ENCODE measurements around the gene OR4D2. TPM values are rescaled to one million over a fixed set of nuclear protein-coding genes. Genes with fewer than 3 reads are reported as not detected.

OR4D2 gene
- total RNA-seq, 3 donors from 2014 or later = not detected

DNA sequence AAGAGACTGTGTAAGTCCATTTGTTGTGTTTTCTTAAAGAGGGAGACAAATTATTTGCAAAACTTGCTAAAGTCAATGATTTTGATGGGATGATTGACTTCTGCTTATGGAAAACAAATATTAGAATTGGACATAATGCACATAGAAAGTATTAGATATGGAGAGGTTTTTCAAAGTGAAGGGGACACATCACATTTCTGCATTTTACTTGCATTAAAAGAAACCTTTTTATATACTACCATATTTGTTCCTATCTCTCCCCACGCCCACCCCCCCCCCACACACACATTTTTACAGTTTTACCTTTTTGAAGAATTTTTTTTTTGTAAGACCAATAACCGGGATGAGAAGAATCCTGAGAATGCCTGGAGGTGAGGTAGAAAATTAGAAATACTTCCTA, 8.6 kb upstream of the OR4D2 start:
- Histone ChIP-seq H3K36me3 (no peaks in the 10 kb centered on the region), H3K4me3 (no peak overlapping the region), H3K9me3 (peaks cover 0 to 3% of the 10 kb centered on the region in 2 donors), H3K4me1 (no peaks in the 10 kb centered on the region), H3K27ac (no peak overlapping the region), H3K27me3 (peaks cover 0 to 37% of the 10 kb centered on the region in 2 donors)
- DNase-seq (ENCODE audit: low spot score in 2 of 2) = no peak
- TF ChIP-seq, protein P1, sequence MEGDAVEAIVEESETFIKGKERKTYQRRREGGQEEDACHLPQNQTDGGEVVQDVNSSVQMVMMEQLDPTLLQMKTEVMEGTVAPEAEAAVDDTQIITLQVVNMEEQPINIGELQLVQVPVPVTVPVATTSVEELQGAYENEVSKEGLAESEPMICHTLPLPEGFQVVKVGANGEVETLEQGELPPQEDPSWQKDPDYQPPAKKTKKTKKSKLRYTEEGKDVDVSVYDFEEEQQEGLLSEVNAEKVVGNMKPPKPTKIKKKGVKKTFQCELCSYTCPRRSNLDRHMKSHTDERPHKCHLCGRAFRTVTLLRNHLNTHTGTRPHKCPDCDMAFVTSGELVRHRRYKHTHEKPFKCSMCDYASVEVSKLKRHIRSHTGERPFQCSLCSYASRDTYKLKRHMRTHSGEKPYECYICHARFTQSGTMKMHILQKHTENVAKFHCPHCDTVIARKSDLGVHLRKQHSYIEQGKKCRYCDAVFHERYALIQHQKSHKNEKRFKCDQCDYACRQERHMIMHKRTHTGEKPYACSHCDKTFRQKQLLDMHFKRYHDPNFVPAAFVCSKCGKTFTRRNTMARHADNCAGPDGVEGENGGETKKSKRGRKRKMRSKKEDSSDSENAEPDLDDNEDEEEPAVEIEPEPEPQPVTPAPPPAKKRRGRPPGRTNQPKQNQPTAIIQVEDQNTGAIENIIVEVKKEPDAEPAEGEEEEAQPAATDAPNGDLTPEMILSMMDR (IDR thresholded peaks at IDR 0.05) = no peak
- TF ChIP-seq POLR2A (IDR thresholded peaks at IDR 0.05) (no peak), POLR2AphosphoS5 (IDR thresholded peaks at IDR 0.05) (no peak)
- intact Hi-C loops (cut with DNase I; ENCODE audit: low total_unique reads) = no loop called here

DNA sequence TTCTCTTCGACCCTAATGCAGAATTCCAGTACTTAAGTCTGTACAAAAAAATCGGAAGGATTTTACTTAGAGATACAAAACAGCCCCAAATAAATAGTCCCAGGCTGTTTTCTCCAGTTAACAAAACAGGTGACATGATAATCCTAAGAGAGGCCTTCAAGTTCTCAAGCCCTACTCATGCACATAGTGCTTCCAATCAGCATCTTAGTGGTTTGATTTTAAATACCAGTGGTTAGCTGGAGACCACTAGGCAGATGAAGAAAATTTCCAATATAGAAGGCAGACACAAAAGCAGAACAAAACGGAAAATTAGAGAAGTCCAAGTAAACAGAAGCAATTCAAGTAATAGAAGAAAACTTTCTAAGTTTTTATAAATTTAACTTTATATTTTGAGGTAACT, 5.2 kb upstream of the OR4D2 start:
- peaks cover 0 to 23% of the 10 kb centered on the region in 2 donors for H3K27me3 ChIP-seq

DNA sequence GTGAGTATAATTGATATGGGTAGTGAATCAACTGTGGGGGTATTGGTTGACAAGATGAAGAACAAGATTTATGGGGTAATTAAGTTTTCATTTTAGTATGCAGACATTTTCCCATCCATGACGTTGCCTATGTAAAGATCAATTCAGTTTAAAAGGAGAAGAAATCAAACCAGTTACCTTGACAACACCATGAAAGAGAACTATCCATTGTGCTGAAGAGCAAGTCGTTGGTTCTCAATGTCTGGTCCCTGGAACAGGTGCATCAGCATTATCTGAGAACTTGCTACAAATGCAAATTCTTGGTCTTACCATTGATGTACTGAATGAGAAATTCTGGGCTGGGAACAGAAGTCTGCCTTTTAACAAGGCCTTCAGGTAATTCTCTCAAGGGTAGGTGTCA, 801 bp upstream of the OR4D2 start:
- peaks cover 0 to 6% of the 10 kb centered on the region in 2 donors for H3K9me3 ChIP-seq
- intact Hi-C loops (cut with DNase I; ENCODE audit: low total_unique reads) = no loop called here
- no peaks in the 10 kb centered on the region for H3K36me3 ChIP-seq
- H3K4me3 ChIP-seq = no peak overlapping the region
- no peaks in the 10 kb centered on the region for H3K4me1 ChIP-seq
- H3K27me3 ChIP-seq = peaks cover 0 to 25% of the 10 kb centered on the region in 2 donors
- no peak for DNase-seq (ENCODE audit: low spot score in 2 of 2)
- H3K27ac ChIP-seq = no peak overlapping the region
- TF ChIP-seq, protein P1 (IDR thresholded peaks at IDR 0.05) = no peak
- TF ChIP-seq POLR2A (IDR thresholded peaks at IDR 0.05) (no peak), POLR2AphosphoS5 (IDR thresholded peaks at IDR 0.05) (no peak)

More for the DNA sequence above, 5.2 kb upstream of the OR4D2 start:
- Histone ChIP-seq H3K36me3 (no peaks in the 10 kb centered on the region), H3K4me1 (no peaks in the 10 kb centered on the region), H3K27ac (no peak overlapping the region), H3K4me3 (no peak overlapping the region), H3K9me3 (peaks cover 0 to 6% of the 10 kb centered on the region in 2 donors)
- intact Hi-C loops (cut with DNase I; ENCODE audit: low total_unique reads) = no loop called here
- DNase-seq (ENCODE audit: low spot score in 2 of 2) = no peak
- TF ChIP-seq POLR2AphosphoS5 (IDR thresholded peaks at IDR 0.05) (no peak), POLR2A (IDR thresholded peaks at IDR 0.05) (no peak)
- TF ChIP-seq, protein P1 (IDR thresholded peaks at IDR 0.05) = no peak

DNA sequence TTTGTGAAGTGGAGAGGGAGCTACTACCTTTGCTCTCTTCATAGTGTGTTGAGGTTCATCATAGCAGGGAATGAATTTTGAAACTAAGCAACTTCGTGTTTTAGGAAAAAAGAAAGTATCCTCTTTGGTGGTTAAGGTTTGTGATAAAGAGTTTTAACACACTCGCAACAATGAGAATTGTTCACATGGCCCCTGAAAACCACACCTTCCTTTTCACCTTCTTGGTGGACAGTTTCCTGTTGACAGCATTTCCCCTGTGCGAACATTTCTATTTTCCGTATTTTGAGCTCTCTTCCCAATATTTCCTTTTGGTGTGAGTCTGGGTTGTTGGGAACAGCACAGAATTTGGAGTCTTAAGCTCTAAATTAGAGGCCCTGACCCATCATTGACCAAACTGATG, 3.8 kb downstream of the OR4D2 start:
- intact Hi-C loops (cut with DNase I; ENCODE audit: low total_unique reads) = no loop called here
- Histone ChIP-seq H3K27me3 (peaks cover 0 to 25% of the 10 kb centered on the region in 2 donors), H3K4me3 (no peak overlapping the region), H3K4me1 (no peaks in the 10 kb centered on the region), H3K36me3 (no peaks in the 10 kb centered on the region), H3K9me3 (no peaks in the 10 kb centered on the region), H3K27ac (no peak overlapping the region)
- TF ChIP-seq POLR2AphosphoS5 (IDR thresholded peaks at IDR 0.05) (no peak), POLR2A (IDR thresholded peaks at IDR 0.05) (no peak)
- TF ChIP-seq, protein P1 (IDR thresholded peaks at IDR 0.05) = no peak
- no peak for DNase-seq (ENCODE audit: low spot score in 2 of 2)

DNA sequence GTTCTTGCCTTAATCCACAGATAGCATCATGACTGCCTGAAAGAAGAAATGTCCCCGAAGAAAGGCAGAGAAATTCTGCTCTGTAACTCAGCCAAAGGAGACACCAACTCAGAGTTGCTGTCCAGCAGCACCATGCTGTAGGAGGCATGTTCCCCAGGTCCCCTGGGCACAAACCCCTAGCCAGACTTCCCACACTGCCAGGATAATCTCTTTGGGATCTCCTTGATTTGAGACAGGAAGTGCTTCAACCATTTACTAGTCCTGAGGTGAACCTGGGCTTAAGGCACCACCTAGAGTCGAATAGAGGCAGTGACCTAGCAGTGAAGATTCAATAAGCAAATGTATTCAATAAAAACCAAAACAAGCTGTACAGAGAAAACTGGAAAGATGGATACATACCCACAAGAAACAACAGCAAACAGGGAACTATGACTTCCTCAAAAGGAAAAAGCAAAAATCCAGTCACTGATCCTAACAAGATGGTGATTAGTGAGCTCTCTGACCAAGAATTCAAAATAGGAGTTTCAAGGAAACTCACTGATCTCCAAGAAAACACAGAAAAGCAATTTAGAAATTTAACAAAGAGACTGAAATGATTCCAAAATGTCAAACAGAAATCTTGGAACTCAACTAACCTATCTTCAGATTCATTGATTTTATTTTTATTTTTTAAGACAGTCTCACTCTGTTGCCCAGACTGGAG, 5.7 kb downstream of the OR4D2 start:
- no peak for TF ChIP-seq POLR2AphosphoS5 (IDR thresholded peaks at IDR 0.05)
- TF ChIP-seq, protein P1 (IDR thresholded peaks at IDR 0.05) = peak in 1 of 3 donors; percentile 27
- no peaks in the 10 kb centered on the region for H3K36me3 ChIP-seq
- no peak overlapping the region for H3K27ac ChIP-seq
- no peaks in the 10 kb centered on the region for H3K9me3 ChIP-seq
- intact Hi-C loops (cut with DNase I; ENCODE audit: low total_unique reads) = no loop called here
- peaks cover 0 to 20% of the 10 kb centered on the region in 2 donors for H3K27me3 ChIP-seq
- no peaks in the 10 kb centered on the region for H3K4me1 ChIP-seq
- H3K4me3 ChIP-seq = no peak overlapping the region
- no peak for DNase-seq (ENCODE audit: low spot score in 2 of 2)
